ENCODE data around the gene LONP1.

Gene LONP1

GRCh38 chr19:5648464-5648863 is 71.5 kb downstream of the LONP1 start:
- no peak for DNase-seq (ENCODE audit: low spot score)

GRCh38 chr19:5646703-5647102 is 73.2 kb downstream of the LONP1 start:
- no peak for DNase-seq (ENCODE audit: low spot score)

GRCh38 chr19:5645409-5645808 is 74.5 kb downstream of the LONP1 start:
- DNase-seq (ENCODE audit: low spot score), result no peak

GRCh38 chr19:5644037-5644436 is 75.9 kb downstream of the LONP1 start:
- no peak for DNase-seq (ENCODE audit: low spot score)

- no peak for DNase-seq (ENCODE audit: low spot score)
Observed at GRCh38 chr19:5643060-5643459, 76.9 kb downstream of the LONP1 start.

DNA sequence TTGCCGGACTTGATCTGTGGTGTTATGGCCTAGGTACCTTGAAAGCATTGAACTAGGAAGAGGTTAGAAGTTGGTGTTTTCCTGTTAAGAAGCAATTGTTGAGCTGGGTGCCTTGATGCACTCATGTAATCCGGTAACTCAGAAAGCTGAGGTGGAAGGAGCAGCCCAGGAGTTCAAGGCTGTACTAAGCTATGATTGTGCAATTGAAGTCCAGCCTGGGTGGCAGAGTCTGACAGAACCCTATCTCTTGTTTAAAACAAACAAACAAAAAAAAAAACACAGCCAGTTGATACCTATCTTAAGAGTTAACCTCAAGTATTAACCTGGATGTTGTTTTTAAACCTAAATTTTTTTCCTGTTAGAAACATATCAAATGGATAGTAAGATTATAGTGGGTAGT is 77.7 kb downstream of the LONP1 start:
- DNase-seq (ENCODE audit: low spot score), result no peak
